ENCODE results near the gene ABHD15.

Gene ABHD15

GRCh38 chr17:29595107-29595942 lies 28.5 kb upstream of the ABHD15 start:
- DNase-seq (ENCODE audit: extremely low spot score, insufficient read length, low read depth) (no peak), FAIRE-seq (no peak)

GRCh38 chr17:29594519-29595090 lies 27.8 kb upstream of the ABHD15 start:
- FAIRE-seq (no peak), DNase-seq (ENCODE audit: extremely low spot score, insufficient read length, low read depth) (no peak)

- FAIRE-seq: no peak
- no peak for DNase-seq (ENCODE audit: extremely low spot score, insufficient read length, low read depth)
Measured at GRCh38 chr17:29593591-29594518, 27.0 kb upstream of the ABHD15 start.

- DNase-seq (ENCODE audit: extremely low spot score, insufficient read length, low read depth) (no peak), FAIRE-seq (peak; percentile 55)
Measured at GRCh38 chr17:29592850-29593551, 26.2 kb upstream of the ABHD15 start, which contains the start of gene ANKRD13B. Gene ANKRD13B, plus strand, starts transcription at chr17:29593132. Its CDS starts 490 bp downstream, at chr17:29593622.

GRCh38 chr17:29591737-29592608 lies 25.1 kb upstream of the ABHD15 start:
- DNase-seq (ENCODE audit: extremely low spot score, insufficient read length, low read depth): peak; percentile 70
- FAIRE-seq: peak; percentile 74

GRCh38 chr17:29591146-29591736 lies 24.4 kb upstream of the ABHD15 start:
- no peak for DNase-seq (ENCODE audit: extremely low spot score, insufficient read length, low read depth)
- no peak for FAIRE-seq

GRCh38 chr17:29590411-29591145 lies 23.7 kb upstream of the ABHD15 start:
- no peak for DNase-seq (ENCODE audit: extremely low spot score, insufficient read length, low read depth)
- FAIRE-seq: no peak

- DNase-seq (ENCODE audit: extremely low spot score, insufficient read length, low read depth) (peak; percentile 86), FAIRE-seq (peak; percentile 39)
Measured at GRCh38 chr17:29589524-29590410, 22.9 kb upstream of the ABHD15 start, which contains the start of gene GIT1. Gene GIT1, minus strand, starts transcription at chr17:29589648. Its CDS starts 270 bp downstream, at chr17:29589378.

- DNase-seq (ENCODE audit: extremely low spot score, insufficient read length, low read depth): no peak
- no peak for FAIRE-seq
Measured at GRCh38 chr17:29588562-29589411, 21.9 kb upstream of the ABHD15 start.

GRCh38 chr17:29588017-29588561 lies 21.3 kb upstream of the ABHD15 start:
- DNase-seq (ENCODE audit: extremely low spot score, insufficient read length, low read depth) (no peak), FAIRE-seq (no peak)

GRCh38 chr17:29587591-29587990 lies 20.8 kb upstream of the ABHD15 start:
- DNase-seq (ENCODE audit: extremely low spot score, insufficient read length, low read depth) (no peak), FAIRE-seq (no peak)

- no peak for FAIRE-seq
- DNase-seq (ENCODE audit: extremely low spot score, insufficient read length, low read depth): no peak
Measured at GRCh38 chr17:29586676-29587469, 20.0 kb upstream of the ABHD15 start.

GRCh38 chr17:29585080-29585751 lies 18.4 kb upstream of the ABHD15 start:
- DNase-seq (ENCODE audit: extremely low spot score, insufficient read length, low read depth) (no peak), FAIRE-seq (no peak)

- FAIRE-seq (peak; percentile 56), DNase-seq (ENCODE audit: extremely low spot score, insufficient read length, low read depth) (no peak)
Measured at GRCh38 chr17:29584452-29585079, 17.7 kb upstream of the ABHD15 start.
